Ovary (tissue), 9 donors: ENCODE data around the gene BOLA1. TPM values are rescaled to one million over a fixed set of nuclear protein-coding genes. Genes with fewer than 3 reads are reported as not detected.
"Not testable (repeated sequence)": the region's sequence is repeated elsewhere in the genome, so short reads cannot be mapped to it uniquely, and the experiment has no call there.

Experiments
- DNase-seq, 5 donors: peaks; one replicate each; pipeline ENCODE4 v3.0.0-alpha.2; 2019 to 2020
- H3K27ac ChIP-seq, 2 donors: fragments of 200-600 bp; one replicate each; pipeline versions ENCODE4 v1.5.1 to v1.8.0; 2019 to 2022
- H3K27me3 ChIP-seq: fragments of 200-600 bp; one replicate; pipeline ENCODE4 v1.8.0; 2022
- H3K36me3 ChIP-seq: fragments of 200-600 bp; sonication (generic); one replicate; pipeline ENCODE4 v1.5.1; 2019
- H3K4me1 ChIP-seq: one replicate; pipeline ENCODE4 v1.8.1; 2013; ENCODE audit warnings: mild to moderate bottlenecking, moderate library complexity; ENCODE audit not compliant: insufficient read depth
- H3K4me3 ChIP-seq: fragments of 200-600 bp; sonication (generic); one replicate; pipeline ENCODE4 v1.5.1; 2017
- H3K9me3 ChIP-seq, 2 donors: fragments of 200-600 bp in 1 of 2; sonication (generic) in 1 of 2; one replicate each; pipeline versions ENCODE4 v1.5.1 to v1.8.1; 2013 to 2019; ENCODE audit warnings: mild to moderate bottlenecking in 1 of 2, moderate library complexity in 1 of 2
- EP300 ChIP-seq: sonication (generic); formaldehyde crosslinking; IDR thresholded peaks from one replicate; pipeline ENCODE4 v1.6.1; 2017; ENCODE audit warnings: antibody characterized with exemption
- POLR2A ChIP-seq: fragments of 450-650 bp; IDR thresholded peaks from one replicate; pipeline ENCODE4 v1.6.1; 2017; ENCODE audit warnings: antibody characterized with exemption, mild to moderate bottlenecking, moderate library complexity
- WGBS, 3 donors: extraction: QIAGEN DNeasy Blood & Tissue Kit in 1 of 3; methylation state at CpG; one replicate each; pipeline versions ENCODE4 v1.1.5 to v1.1.7; 2013 to 2017; 5-methylcytosine and 5-hydroxymethylcytosine counted together
- intact Hi-C, 4 donors: fragments of 100-400 bp; cut with DNase I; formaldehyde crosslinking; loops; one replicate each; pipeline versions ENCODE4 v1.11.0 to v1.15.1; 2022 to 2023
- polyA plus RNA-seq, 2 donors: library from polyadenylated mRNA; stranded (reverse); fragments of 200-250 nt in 1 of 2; fragments of 350-450 nt in 1 of 2; fragmentation: Illumina TruSeq in 1 of 2; extraction: RNeasy Lipid Tissue Mini Kit (QIAGEN cat#74804) in 1 of 2; gene quantifications; one replicate each; pipeline ENCODE4 v1.2.3, GENCODE V29; 2013 to 2014
- total RNA-seq, 7 donors: library from RNA; depleted of rRNA in 2 of 7; stranded (reverse); fragments of >200 nt in 2 of 7; fragmentation: NEBNext Ultra II Directional in 3 of 7; extraction: Animal tissue kit (Norgen Biotek cat#: 25700) in 3 of 7; gene quantifications; one replicate each; pipeline versions ENCODE4 v1.1.0 to v1.2.4, GENCODE V29; 2016 to 2023
- TF ChIP-seq, protein P1 (sequence below), 3 donors: fragments of 450-650 bp in 2 of 3; fragments of 200-600 bp in 1 of 3; IDR thresholded peaks; one replicate each; pipeline versions ENCODE4 v1.5.1 to v1.8.0; 2016 to 2022; ENCODE audit warnings: antibody characterized with exemption in 3 of 3, mild to moderate bottlenecking in 1 of 3
- donor health status: DM: no; HTN: no; CAD: no; lungs with moderate emphysema.
- donor health status: DM: no; HTN: no; CAD: no.
- donor health status: Bipolar disorder and iron deficiency.
- donor health status: DM: yes; HTN: yes; CAD: no.
- donor health status: DM: no; HTN: no; CAD: no.
- donor health status: DM: yes; HTN: yes; CAD: no.

BOLA1 gene
- total and polyA plus RNA-seq, 9 donors: 11.6 to 36.5 (median 16.1) TPM

DNA sequence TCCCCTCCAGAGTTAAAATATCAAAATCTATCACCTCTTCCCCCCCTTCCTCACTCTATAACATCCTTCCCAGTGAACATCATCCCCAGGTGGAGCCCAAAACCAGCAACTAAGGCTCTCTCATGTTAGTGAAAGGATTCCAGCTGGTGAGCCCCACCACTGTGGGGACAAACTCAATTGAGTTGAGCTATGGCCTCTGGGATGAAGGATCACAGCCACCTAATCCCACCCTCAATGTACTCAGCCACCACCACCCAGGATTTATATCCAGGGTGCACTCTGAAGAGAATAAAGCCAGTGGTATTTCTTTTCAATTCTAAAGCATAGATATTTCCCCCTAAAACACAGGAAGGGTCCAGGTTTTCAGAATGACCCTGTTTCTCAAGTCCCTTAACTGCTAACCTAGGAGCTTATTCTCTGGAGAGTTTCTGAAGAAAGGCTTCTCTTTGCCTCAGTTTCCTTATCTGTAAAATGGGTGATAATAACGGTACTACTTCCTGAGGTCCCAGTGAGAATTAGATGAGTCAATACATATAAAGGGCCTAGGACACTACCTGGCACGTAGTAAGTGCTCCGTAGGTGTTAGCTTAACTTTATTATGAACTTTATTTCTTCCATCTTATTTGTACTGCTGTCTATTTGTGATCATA lies 15.6 kb upstream of the BOLA1 start:
- no peaks in the 10 kb centered on the region for H3K27me3 ChIP-seq
- H3K4me3 ChIP-seq: no peak overlapping the region
- 79 to 81% (median 79%) methylated on average over 3 of the region's 3 CpGs for WGBS, 3 donors
- H3K4me1 ChIP-seq: peaks cover 2% of the 10 kb centered on the region
- no peak overlapping the region for H3K27ac ChIP-seq
- DNase-seq: no peak
- intact Hi-C loops: no loop called here
- no peaks in the 10 kb centered on the region for H3K9me3 ChIP-seq
- no peaks in the 10 kb centered on the region for H3K36me3 ChIP-seq
- TF ChIP-seq, protein P1, sequence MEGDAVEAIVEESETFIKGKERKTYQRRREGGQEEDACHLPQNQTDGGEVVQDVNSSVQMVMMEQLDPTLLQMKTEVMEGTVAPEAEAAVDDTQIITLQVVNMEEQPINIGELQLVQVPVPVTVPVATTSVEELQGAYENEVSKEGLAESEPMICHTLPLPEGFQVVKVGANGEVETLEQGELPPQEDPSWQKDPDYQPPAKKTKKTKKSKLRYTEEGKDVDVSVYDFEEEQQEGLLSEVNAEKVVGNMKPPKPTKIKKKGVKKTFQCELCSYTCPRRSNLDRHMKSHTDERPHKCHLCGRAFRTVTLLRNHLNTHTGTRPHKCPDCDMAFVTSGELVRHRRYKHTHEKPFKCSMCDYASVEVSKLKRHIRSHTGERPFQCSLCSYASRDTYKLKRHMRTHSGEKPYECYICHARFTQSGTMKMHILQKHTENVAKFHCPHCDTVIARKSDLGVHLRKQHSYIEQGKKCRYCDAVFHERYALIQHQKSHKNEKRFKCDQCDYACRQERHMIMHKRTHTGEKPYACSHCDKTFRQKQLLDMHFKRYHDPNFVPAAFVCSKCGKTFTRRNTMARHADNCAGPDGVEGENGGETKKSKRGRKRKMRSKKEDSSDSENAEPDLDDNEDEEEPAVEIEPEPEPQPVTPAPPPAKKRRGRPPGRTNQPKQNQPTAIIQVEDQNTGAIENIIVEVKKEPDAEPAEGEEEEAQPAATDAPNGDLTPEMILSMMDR (IDR thresholded peaks at IDR 0.05): no peak
- TF ChIP-seq POLR2A (no peak), EP300 (no peak)

DNA sequence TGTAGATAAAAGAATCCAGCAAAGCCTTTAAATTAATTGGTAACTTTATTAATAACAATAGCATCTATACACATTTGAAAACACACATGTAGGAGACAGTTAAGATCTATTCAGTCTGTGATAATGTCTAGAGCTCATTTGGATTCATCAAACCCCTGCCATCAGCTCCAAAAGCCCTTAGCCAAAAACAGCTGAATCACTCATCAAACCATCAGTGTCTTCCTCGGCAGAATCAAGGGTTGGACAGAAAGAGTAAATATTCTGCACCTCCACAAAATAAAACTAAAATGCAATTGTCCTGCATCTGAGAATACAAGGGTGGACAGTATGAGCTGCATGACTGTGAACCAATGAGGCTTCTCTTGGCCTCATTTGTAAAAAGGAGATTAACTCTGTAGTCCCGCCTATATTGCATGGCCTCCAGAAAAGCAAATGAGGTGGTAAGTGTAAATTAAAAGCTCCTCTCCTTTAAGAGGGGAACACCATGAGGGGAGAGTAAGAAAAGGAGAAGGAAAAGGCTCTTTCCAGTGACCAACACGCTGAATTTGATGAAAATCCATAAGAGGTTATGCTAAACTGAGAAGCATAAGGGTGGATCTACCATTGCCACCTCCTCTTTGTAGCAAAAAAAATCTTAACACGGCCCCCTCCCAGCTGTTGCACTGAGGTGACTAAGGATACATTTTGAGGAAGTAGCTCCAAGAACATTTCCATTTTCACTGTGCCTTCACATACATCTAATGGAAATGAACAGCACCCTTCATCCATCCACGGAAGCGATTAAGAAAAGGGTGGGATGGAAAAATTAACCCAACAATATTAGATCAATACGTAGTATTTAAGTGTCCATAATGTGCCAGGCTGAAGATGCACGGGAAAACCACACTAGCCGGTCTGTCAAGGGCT lies 14.7 kb upstream of the BOLA1 start:
- peaks cover 2% of the 10 kb centered on the region for H3K4me1 ChIP-seq
- H3K36me3 ChIP-seq: no peaks in the 10 kb centered on the region
- H3K27ac ChIP-seq: peak overlapping the region in 1 of 2 donors; percentile 99
- H3K27me3 ChIP-seq: no peaks in the 10 kb centered on the region
- no peak for DNase-seq
- H3K9me3 ChIP-seq: no peaks in the 10 kb centered on the region
- TF ChIP-seq POLR2A: no peak
- TF ChIP-seq, protein P1 (IDR thresholded peaks at IDR 0.05): no peak
- no peak for TF ChIP-seq EP300
- H3K4me3 ChIP-seq: peak overlapping the region; percentile 80
- intact Hi-C loops: no loop called here
- 7 to 10% (median 9%) methylated on average over 9 of the region's 9 CpGs for WGBS, 3 donors

DNA sequence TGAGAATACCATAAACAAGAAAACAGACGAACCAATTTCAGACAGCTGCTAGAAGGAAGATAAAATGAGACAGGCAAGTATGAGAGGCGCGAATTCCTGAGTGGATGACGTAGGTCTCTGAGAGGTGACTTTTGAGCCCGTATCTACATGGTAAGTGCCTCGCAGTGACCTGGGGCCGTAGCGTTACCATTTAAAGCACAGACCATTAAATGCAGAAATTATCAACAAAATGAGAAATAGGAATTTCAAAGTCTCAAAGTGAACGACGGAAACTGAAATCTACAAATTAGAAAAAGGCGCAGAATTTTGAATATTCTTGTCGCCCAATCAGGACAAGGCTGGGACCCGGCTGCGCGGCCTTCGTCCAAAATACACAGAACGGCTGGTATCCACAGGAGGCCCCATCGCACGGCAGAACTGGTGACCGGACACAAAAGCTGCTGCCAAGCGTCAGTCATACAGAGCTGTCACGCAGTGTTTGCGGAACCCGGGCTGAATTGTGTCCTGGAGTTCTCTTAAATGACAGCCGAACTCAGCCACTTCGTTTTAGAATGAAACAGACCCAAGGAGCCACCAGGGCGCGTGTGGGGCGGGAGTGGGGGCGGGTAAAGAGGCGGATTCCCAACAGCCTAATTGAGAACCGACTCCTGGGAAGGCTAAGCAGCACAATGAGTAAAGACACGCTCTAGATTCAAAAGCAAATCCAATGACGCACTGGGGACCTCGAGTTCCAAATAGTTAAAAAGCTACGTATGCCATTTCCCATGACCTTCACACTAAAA lies 13.8 kb upstream of the BOLA1 start:
- intact Hi-C loops: no loop called here
- no peaks in the 10 kb centered on the region for H3K27me3 ChIP-seq
- peak; percentile 83 to 89 (median 85) for DNase-seq
- no peaks in the 10 kb centered on the region for H3K36me3 ChIP-seq
- 0% methylated on average over 36 of the region's 36 CpGs for WGBS, 3 donors
- TF ChIP-seq POLR2A (peak; percentile 60), EP300 (no peak)
- TF ChIP-seq, protein P1 (IDR thresholded peaks at IDR 0.05): no peak
- peak overlapping the region; percentile 73 to 99 for H3K27ac ChIP-seq
- peak overlapping the region; percentile 80 for H3K4me3 ChIP-seq
- H3K9me3 ChIP-seq: no peaks in the 10 kb centered on the region
- peaks cover 2% of the 10 kb centered on the region for H3K4me1 ChIP-seq

DNA sequence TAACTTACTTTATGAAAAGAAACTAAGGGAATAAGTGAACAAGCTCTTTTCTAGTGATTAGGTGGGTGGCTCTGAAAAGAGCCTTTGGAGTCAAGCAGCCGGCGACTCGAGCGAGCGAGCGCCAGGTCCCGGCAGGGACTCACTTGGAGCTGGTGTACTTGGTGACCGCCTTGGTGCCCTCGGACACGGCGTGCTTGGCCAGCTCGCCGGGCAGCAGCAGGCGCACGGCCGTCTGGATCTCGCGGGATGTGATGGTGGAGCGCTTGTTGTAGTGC lies 13.3 kb upstream of the BOLA1 start:
- Histone ChIP-seq H3K4me3 (peak overlapping the region; percentile 80), H3K27ac (peak overlapping the region; percentile 73 to 99)
- WGBS, 3 donors: 0% methylated on average over 19 of the region's 19 CpGs
- H3K36me3 ChIP-seq, H3K4me1 ChIP-seq, intact Hi-C loops, H3K27me3 ChIP-seq, DNase-seq, H3K9me3 ChIP-seq: not testable (repeated sequence)
